HepG2 (cell line): ENCODE results near the gene DPP3. TPM values are rescaled to one million over a fixed set of nuclear protein-coding genes. Genes with fewer than 3 reads are reported as not detected.

Experiments
- ATAC-seq: fragments of 200-7000 bp; cut with Tn5 transposase; 3 replicates; pipeline ENCODE4 v1.9.1; 2020; ENCODE audit warnings: mild to moderate bottlenecking, moderate library complexity
- BruUV-seq: library from RNA; stranded (reverse); fragments of 400-500 nt; replicated peaks from 2 replicates; lab custom pipeline; 2021; lab: Mats Ljungman, UMichigan
- CTCF ChIA-PET: fragments of 300-600 bp; formaldehyde crosslinking; extraction: SDS; loops from one replicate; lab custom pipeline; 2021; ENCODE audit warnings: low total read pairs, inconsistent platforms, low intra/inter-chr PET ratio; lab: Yijun Ruan, JAX
- POLR2A ChIA-PET: fragments of 350-600 bp; sonication (Branson Sonifier 250); formaldehyde crosslinking; loops from one replicate; lab custom pipeline; 2020; ENCODE audit warnings: antibody characterized with exemption, inconsistent platforms; lab: Yijun Ruan, JAX
- DNase-seq: peaks from one replicate; pipeline ENCODE4 v3.0.0-alpha.2; 2015; ENCODE audit warnings: low spot score
- FAIRE-seq: peaks from 3 replicates; lab custom pipeline; 2011; peaks lifted over from hg19 to GRCh38; lab: Jason Lieb, UNC
- H2AFZ ChIP-seq: one replicate; pipeline ENCODE4 v1.6.1; 2011; ENCODE audit warnings: low read length, inconsistent platforms
- H3K27ac ChIP-seq: fragments of 300-600 bp; 3 replicates; pipeline ENCODE4 v1.8.0; 2011; ENCODE audit warnings: mixed run types, mild to moderate bottlenecking, mixed read lengths, low read length, inconsistent platforms; ENCODE audit not compliant: insufficient read depth; ENCODE audit errors: extremely low read length
- H3K27me3 ChIP-seq, 2 experiments: fragments of 200-600 bp in 1 of 2; 2 replicates in 1 of 2; 3 replicates in 1 of 2; pipeline versions ENCODE4 v1.6.0 to v1.8.0; 2011; ENCODE audit warnings: low read length in 2 of 2, mild to moderate bottlenecking in 2 of 2, moderate library complexity in 2 of 2, inconsistent platforms in 1 of 2; ENCODE audit not compliant: insufficient read depth in 2 of 2, control insufficient read depth in 1 of 2
- H3K36me3 ChIP-seq, 2 experiments: fragments of 200-600 bp in 1 of 2; replicated peaks in 1 of 2; 2 replicates in 1 of 2; 3 replicates in 1 of 2; pipeline versions ENCODE4 v1.5.1 to v1.8.0; 2011; ENCODE audit warnings: low read length in 2 of 2, inconsistent platforms in 1 of 2; ENCODE audit not compliant: insufficient read depth in 2 of 2, control insufficient read depth in 1 of 2
- H3K4me1 ChIP-seq: 2 replicates; pipeline ENCODE4 v1.5.1; 2012; ENCODE audit warnings: low read length, inconsistent platforms; ENCODE audit not compliant: insufficient read depth
- H3K4me2 ChIP-seq: 2 replicates; pipeline ENCODE4 v1.6.0; 2011; ENCODE audit warnings: low read depth, low read length, inconsistent platforms
- H3K4me3 ChIP-seq, 3 experiments: fragments of 200-600 bp in 1 of 3; sonication (generic), shearing (Covaris generic) in 1 of 3; replicated peaks in 1 of 3; 2 replicates each; pipeline ENCODE4 v1.5.1; 2011 to 2016; ENCODE audit warnings: low read length in 3 of 3, inconsistent platforms in 2 of 3, low read depth in 2 of 3, mild to moderate bottlenecking in 2 of 3, control low read depth in 1 of 3, mixed read lengths in 1 of 3; ENCODE audit not compliant: insufficient read depth in 1 of 3
- H3K79me2 ChIP-seq: one replicate; pipeline ENCODE4 v1.6.1; 2011; ENCODE audit warnings: low read length, inconsistent platforms; ENCODE audit not compliant: insufficient read depth
- H3K9ac ChIP-seq: 2 replicates; pipeline ENCODE4 v1.6.0; 2011; ENCODE audit warnings: mild to moderate bottlenecking, low read depth, low read length, inconsistent platforms; ENCODE audit not compliant: insufficient read depth
- H3K9me3 ChIP-seq: 2 replicates; pipeline ENCODE4 v1.5.1; 2012; ENCODE audit warnings: mild to moderate bottlenecking, low read length
- H4K20me1 ChIP-seq: 2 replicates; pipeline ENCODE4 v1.6.0; 2011; ENCODE audit warnings: inconsistent platforms, mild to moderate bottlenecking, low read length, moderate library complexity; ENCODE audit not compliant: insufficient read depth
- ARID2 ChIP-seq: sonication (generic); formaldehyde crosslinking; IDR thresholded peaks from 2 replicates; pipeline ENCODE4 v1.8.1; 2022; ENCODE audit warnings: mild to moderate bottlenecking, missing genetic modification reagents, borderline replicate concordance
- ATF5 ChIP-seq: sonication (generic); formaldehyde crosslinking; IDR thresholded peaks from 2 replicates; pipeline ENCODE4 v1.4.0; 2020; ENCODE audit warnings: mild to moderate bottlenecking, low read depth, missing genetic modification reagents
- E2F2 ChIP-seq: sonication (generic); formaldehyde crosslinking; IDR thresholded peaks from 2 replicates; pipeline ENCODE4 v1.4.0; 2020; ENCODE audit warnings: missing genetic modification reagents, borderline replicate concordance
- ELF1 ChIP-seq: sonication (generic); formaldehyde crosslinking; IDR thresholded peaks from 2 replicates; pipeline ENCODE4 v1.4.0; 2020; ENCODE audit warnings: missing genetic modification reagents
- ETV5 ChIP-seq: IDR thresholded peaks from 2 replicates; pipeline ENCODE4 v1.6.1; 2018; ENCODE audit warnings: missing biosample characterization, missing genetic modification reagents, inconsistent platforms, borderline replicate concordance
- GATA4 ChIP-seq: sonication (generic); IDR thresholded peaks from 2 replicates; pipeline ENCODE4 v1.6.1; 2016; ENCODE audit warnings: antibody characterized with exemption, low read depth, borderline replicate concordance
- HINFP ChIP-seq: sonication (generic); formaldehyde crosslinking; IDR thresholded peaks from 2 replicates; pipeline ENCODE4 v1.4.0; 2020; ENCODE audit warnings: low read depth, mild to moderate bottlenecking, missing genetic modification reagents
- IKZF5 ChIP-seq: IDR thresholded peaks from 2 replicates; pipeline ENCODE4 v1.6.1; 2018; ENCODE audit warnings: missing genetic modification reagents, mild to moderate bottlenecking, missing compliant biosample characterization
- PCBP1 ChIP-seq: fragments of 200-400 bp; formaldehyde crosslinking; IDR thresholded peaks from 2 replicates; pipeline ENCODE4 v1.6.1; 2017; ENCODE audit warnings: mild to moderate bottlenecking, low read depth, low read length, borderline replicate concordance
- TFAP4 ChIP-seq: sonication (generic); IDR thresholded peaks from 2 replicates; pipeline ENCODE4 v1.6.1; 2016; ENCODE audit warnings: low read depth, borderline replicate concordance
- U2AF1 ChIP-seq: fragments of 200-400 bp; formaldehyde crosslinking; optimal IDR thresholded peaks from 2 replicates; pipeline ENCODE3; 2017; ENCODE audit warnings: mild to moderate bottlenecking, low read depth, low read length
- ZFAT ChIP-seq: sonication (generic); formaldehyde crosslinking; conservative IDR thresholded peaks from 2 replicates; pipeline ENCODE4 v1.8.1; 2023; ENCODE audit warnings: missing genetic modification reagents, inconsistent platforms
- ZKSCAN1 ChIP-seq: fragments of 150-350 bp; IDR thresholded peaks from 2 replicates; pipeline ENCODE4 v1.6.1; 2014; ENCODE audit warnings: low read length
- ZNF34 ChIP-seq: sonication (generic); formaldehyde crosslinking; IDR thresholded peaks from 2 replicates; pipeline ENCODE4 v1.4.0; 2020; ENCODE audit warnings: mild to moderate bottlenecking, missing genetic modification reagents, borderline replicate concordance
- ZNF446 ChIP-seq: sonication (generic); formaldehyde crosslinking; IDR thresholded peaks from 2 replicates; pipeline ENCODE4 v1.5.0; 2020; ENCODE audit warnings: mild to moderate bottlenecking, missing genetic modification reagents
- ZNF563 ChIP-seq: sonication (generic); formaldehyde crosslinking; IDR thresholded peaks from 2 replicates; pipeline ENCODE4 v1.8.0; 2022; ENCODE audit warnings: mild to moderate bottlenecking, moderate library complexity, missing genetic modification reagents
- WGBS: methylation state at CpG from one replicate; pipeline ENCODE4 v1.1.6; 2017; ENCODE audit warnings: low lambda C conversion rate; 5-methylcytosine and 5-hydroxymethylcytosine counted together
- in situ Hi-C: cut with HindIII; loops from 2 replicates; pipeline ENCODE4 v1.10.0; 2017; ENCODE audit warnings: low pct_unique_long_range_greater_than_20kb; ENCODE audit not compliant: extremely low pct_ligation_motif_present
- intact Hi-C: fragments of 100-400 bp; cut with micrococcal nuclease; formaldehyde crosslinking; loops from one replicate; pipeline ENCODE4 v1.10.0; 2022; ENCODE audit not compliant: unreplicated experiment
- polyA plus RNA-seq, 8 experiments: library from polyadenylated mRNA; depleted of rRNA in 3 of 8; stranded (reverse) in 7 of 8; unstranded in 1 of 8; fragments of >200 nt; fragmentation: Illumina TruSeq in 4 of 8; extraction: Trizol in 4 of 8; gene quantifications; 2 replicates each; pipeline versions ENCODE4 v1.2.1 to v1.2.3, GENCODE V29; 2011 to 2016; ENCODE audit warnings: low read depth in 4 of 8, missing spikeins in 1 of 8, mixed read lengths in 1 of 8; ENCODE audit not compliant: insufficient read depth in 1 of 8
- total RNA-seq, 5 experiments: library from RNA; depleted of rRNA; stranded (reverse); fragments of >200 nt; fragmentation: Illumina TruSeq; extraction: Trizol; gene quantifications; 2 replicates each; pipeline ENCODE4 v1.2.3, GENCODE V29; 2016; ENCODE audit warnings: low read depth in 1 of 5

Gene DPP3
- total and polyA plus RNA-seq, 2 of the 13 experiments (the other 11 are each of a cell fraction or from before 2014, with no cell fraction given) = 38.4 to 59.8 TPM

- in situ Hi-C loops (no loop called here), intact Hi-C loops (no loop called here)
- peaks cover 0 to 3% of the 10 kb centered on the region in 2 experiments; a peak in 2 of 5 replicates for H3K36me3 ChIP-seq
- ChIA-PET POLR2A (interaction anchor here (1.4 kb wide), 1 partner anchor 13 kb away, joined by 4 read pairs; no protein-coding TSS in a partner anchor), CTCF (no interaction called here)
- H2AFZ ChIP-seq = no peak overlapping the region
- WGBS = 88% methylated on average over 5 of the region's 11 CpGs
- no TSS peak for BruUV-seq
- no peak overlapping the region for H3K4me3 ChIP-seq
- no peak overlapping the region for H3K9ac ChIP-seq
- H3K27me3 ChIP-seq = no peaks in the 10 kb centered on the region
- ATAC-seq (no peak), FAIRE-seq (no peak), DNase-seq (no peak)
- TF ChIP-seq PCBP1 (no peak), E2F2 (CRISPR knock-in tag) (no peak), U2AF1 (no peak), ZNF446 (CRISPR knock-in tag) (no peak), ARID2 (CRISPR knock-in tag) (no peak), HINFP (no peak), GATA4 (no peak), ZKSCAN1 (no peak), ZFAT (CRISPR knock-in tag) (no peak), ELF1 (no peak), IKZF5 (CRISPR knock-in tag) (no peak), ZNF563 (CRISPR knock-in tag) (no peak), ATF5 (CRISPR knock-in tag) (no peak), ZNF34 (CRISPR knock-in tag) (no peak), TFAP4 (no peak), ETV5 (CRISPR knock-in tag) (no peak)
- H3K4me1 ChIP-seq = 0 out of 2 replicates have a peak, but pooled peaks cover 7% of the 10 kb centered on the region
- no peaks in the 10 kb centered on the region for H4K20me1 ChIP-seq
- no peaks in the 10 kb centered on the region for H3K9me3 ChIP-seq
- no peak overlapping the region for H3K27ac ChIP-seq
- H3K4me2 ChIP-seq = no peak overlapping the region
- no peaks in the 10 kb centered on the region for H3K79me2 ChIP-seq
Measured at GRCh38 chr11:66531841-66532240, 51.6 kb downstream of the DPP3 start.
